Neural cell (in vitro differentiated cells): ENCODE measurements around the gene ASB10. TPM values are rescaled to one million over a fixed set of nuclear protein-coding genes. Genes with fewer than 3 reads are reported as not detected.

Experiments
- H2AFZ ChIP-seq: fragments of 200-600, 300-800 bp; sonication (generic), shearing (Covaris generic); 2 replicates; pipeline ENCODE4 v1.6.0; 2014; ENCODE audit warnings: low read depth, mild to moderate bottlenecking, antibody characterized with exemption, low read length, moderate library complexity
- H3F3A ChIP-seq: fragments of 200-600 bp; shearing (Covaris generic); 2 replicates; pipeline ENCODE4 v1.6.1; 2016; ENCODE audit warnings: mild to moderate bottlenecking, moderate library complexity, mixed read lengths, antibody characterized with exemption, low read length; ENCODE audit not compliant: insufficient read depth, poor library complexity, severe bottlenecking
- H3K27ac ChIP-seq: fragments of 200-600, 300-800 bp; sonication (generic), shearing (Covaris generic); 2 replicates; pipeline ENCODE4 v1.5.1; 2014; ENCODE audit warnings: mild to moderate bottlenecking, low read length, moderate library complexity
- H3K27me3 ChIP-seq: fragments of 300-800, 200-600 bp; sonication (generic), shearing (Covaris generic); 2 replicates; pipeline ENCODE4 v1.6.0; 2014; ENCODE audit warnings: mild to moderate bottlenecking, low read depth, low read length, moderate library complexity; ENCODE audit not compliant: insufficient read depth
- H3K36me3 ChIP-seq: fragments of 300-800, 200-600 bp; sonication (generic), shearing (Covaris generic); 2 replicates; pipeline ENCODE4 v1.5.1; 2014; ENCODE audit warnings: mild to moderate bottlenecking, antibody characterized with exemption, low read length, moderate library complexity; ENCODE audit not compliant: insufficient read depth
- H3K4me2 ChIP-seq: fragments of 300-800, 200-600 bp; sonication (generic), shearing (Covaris generic); 2 replicates; pipeline ENCODE4 v1.6.0; 2014; ENCODE audit warnings: mild to moderate bottlenecking, low read length
- H3K4me3 ChIP-seq: fragments of 300-800, 200-600 bp; sonication (generic), shearing (Covaris generic); 2 replicates; pipeline ENCODE4 v1.5.1; 2014; ENCODE audit warnings: mild to moderate bottlenecking, low read length, moderate library complexity
- H3K79me2 ChIP-seq: fragments of 200-600 bp; shearing (Covaris generic); replicated peaks from 2 replicates; pipeline ENCODE4 v1.6.0; 2014; ENCODE audit warnings: mild to moderate bottlenecking, low read length, moderate library complexity; ENCODE audit not compliant: insufficient read depth
- H3K9ac ChIP-seq: fragments of 300-800, 200-600 bp; sonication (generic), shearing (Covaris generic); 2 replicates; pipeline ENCODE4 v1.6.1; 2016; ENCODE audit warnings: mild to moderate bottlenecking, low read length, mixed read lengths
- H3K9me2 ChIP-seq: fragments of 200-600 bp; shearing (Covaris generic); 2 replicates; pipeline ENCODE4 v1.6.1; 2016; ENCODE audit warnings: mild to moderate bottlenecking, low read length, mixed read lengths; ENCODE audit not compliant: insufficient read depth
- H3K9me3 ChIP-seq: fragments of 200-600, 300-800 bp; sonication (generic), shearing (Covaris generic); 2 replicates; pipeline ENCODE4 v1.6.1; 2016; ENCODE audit warnings: mild to moderate bottlenecking, mixed run types, low read length, moderate library complexity, mixed read lengths
- H4K20me1 ChIP-seq: fragments of 200-600 bp; shearing (Covaris generic); 2 replicates; pipeline ENCODE4 v1.6.1; 2016; ENCODE audit warnings: mild to moderate bottlenecking, mixed run types; ENCODE audit not compliant: insufficient read depth
- EP300 ChIP-seq: fragments of 450-650 bp; conservative IDR thresholded peaks from 2 replicates; pipeline ENCODE4 v1.6.1; 2014; ENCODE audit warnings: antibody characterized with exemption, mild to moderate bottlenecking, moderate library complexity; ENCODE audit not compliant: poor library complexity, severe bottlenecking
- EZH2 ChIP-seq: fragments of 200-600, 300-800 bp; shearing (Covaris generic), sonication (generic); IDR thresholded peaks from 2 replicates; pipeline ENCODE4 v1.6.1; 2014; ENCODE audit warnings: antibody characterized with exemption, low read length, borderline replicate concordance, mild to moderate bottlenecking; ENCODE audit not compliant: insufficient read depth, poor library complexity, severe bottlenecking
- MXI1 ChIP-seq: fragments of 450-650 bp; conservative IDR thresholded peaks from 2 replicates; pipeline ENCODE4 v1.6.1; 2014; ENCODE audit warnings: antibody characterized with exemption, mild to moderate bottlenecking; ENCODE audit not compliant: poor library complexity, severe bottlenecking
- POLR2AphosphoS5 ChIP-seq: IDR thresholded peaks from 2 replicates; pipeline ENCODE4 v1.6.1; 2012
- RAD21 ChIP-seq: fragments of 450-650 bp; conservative IDR thresholded peaks from 2 replicates; pipeline ENCODE4 v1.6.1; 2014; ENCODE audit warnings: antibody characterized with exemption, mild to moderate bottlenecking, moderate library complexity
- SMC3 ChIP-seq: fragments of 450-650 bp; conservative IDR thresholded peaks from 2 replicates; pipeline ENCODE4 v1.6.1; 2014; ENCODE audit warnings: antibody characterized with exemption, mild to moderate bottlenecking, moderate library complexity; ENCODE audit not compliant: poor library complexity
- TAF1 ChIP-seq: IDR thresholded peaks from 2 replicates; pipeline ENCODE4 v1.6.1; 2012; ENCODE audit warnings: low read depth
- polyA plus RNA-seq: library from polyadenylated mRNA; depleted of rRNA; stranded (reverse); fragments of >200 nt; gene quantifications from 2 replicates; pipeline ENCODE4 v1.2.3, GENCODE V29; 2014
- TF ChIP-seq, protein P1 (sequence below): IDR thresholded peaks from 2 replicates; pipeline ENCODE4 v1.6.1; 2012; ENCODE audit warnings: borderline replicate concordance
- TF ChIP-seq, protein P2 (sequence below): fragments of 450-650 bp; IDR thresholded peaks from 2 replicates; pipeline ENCODE4 v1.5.1; 2014; ENCODE audit warnings: antibody characterized with exemption, mild to moderate bottlenecking, moderate library complexity; ENCODE audit not compliant: poor library complexity, severe bottlenecking

Gene ASB10
- polyA plus RNA-seq, 1 donor from 2014 or later = not detected

GRCh38 chr7:151226560-151226874 is 39.5 kb upstream of the ASB10 start:
- peak overlapping the region; percentile 40 for H3K27ac ChIP-seq

DNA sequence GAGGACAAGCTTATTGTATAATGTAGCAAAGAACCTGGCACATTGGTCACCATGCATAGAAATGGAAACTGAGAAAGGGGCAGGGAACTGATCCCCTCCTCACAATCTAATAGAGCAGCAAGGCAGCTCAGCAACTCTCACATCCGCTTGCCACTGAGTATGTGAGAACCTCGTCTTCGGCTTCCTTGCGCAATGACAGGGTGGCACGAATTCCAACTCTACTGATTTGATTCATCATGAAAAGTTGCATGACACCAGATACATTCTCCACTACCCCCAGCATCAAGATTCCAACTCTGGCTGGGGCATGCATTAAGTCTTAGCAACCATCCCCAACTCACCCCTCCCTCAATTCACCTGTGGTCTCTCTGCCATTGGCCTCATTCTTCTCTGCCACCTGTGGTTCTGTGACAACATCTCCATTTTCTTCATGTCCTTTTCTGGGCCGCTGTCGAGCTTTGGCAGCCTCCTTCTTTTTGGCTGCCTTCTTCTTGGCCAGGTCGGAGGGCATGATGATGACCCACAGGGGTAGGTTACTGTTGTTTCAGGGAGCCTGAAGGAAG is 39.0 kb upstream of the ASB10 start:
- peaks cover 16% of the 10 kb centered on the region for H3K79me2 ChIP-seq
- H3K9ac ChIP-seq = peak overlapping the region; percentile 69
- no peaks in the 10 kb centered on the region for H3K9me2 ChIP-seq
- H2AFZ ChIP-seq = no peak overlapping the region
- H3K4me3 ChIP-seq = peak overlapping the region; percentile 96
- peak overlapping the region; percentile 94 for H3K4me2 ChIP-seq
- H4K20me1 ChIP-seq = no peaks in the 10 kb centered on the region
- H3K36me3 ChIP-seq = no peaks in the 10 kb centered on the region
- TF ChIP-seq, protein P1, sequence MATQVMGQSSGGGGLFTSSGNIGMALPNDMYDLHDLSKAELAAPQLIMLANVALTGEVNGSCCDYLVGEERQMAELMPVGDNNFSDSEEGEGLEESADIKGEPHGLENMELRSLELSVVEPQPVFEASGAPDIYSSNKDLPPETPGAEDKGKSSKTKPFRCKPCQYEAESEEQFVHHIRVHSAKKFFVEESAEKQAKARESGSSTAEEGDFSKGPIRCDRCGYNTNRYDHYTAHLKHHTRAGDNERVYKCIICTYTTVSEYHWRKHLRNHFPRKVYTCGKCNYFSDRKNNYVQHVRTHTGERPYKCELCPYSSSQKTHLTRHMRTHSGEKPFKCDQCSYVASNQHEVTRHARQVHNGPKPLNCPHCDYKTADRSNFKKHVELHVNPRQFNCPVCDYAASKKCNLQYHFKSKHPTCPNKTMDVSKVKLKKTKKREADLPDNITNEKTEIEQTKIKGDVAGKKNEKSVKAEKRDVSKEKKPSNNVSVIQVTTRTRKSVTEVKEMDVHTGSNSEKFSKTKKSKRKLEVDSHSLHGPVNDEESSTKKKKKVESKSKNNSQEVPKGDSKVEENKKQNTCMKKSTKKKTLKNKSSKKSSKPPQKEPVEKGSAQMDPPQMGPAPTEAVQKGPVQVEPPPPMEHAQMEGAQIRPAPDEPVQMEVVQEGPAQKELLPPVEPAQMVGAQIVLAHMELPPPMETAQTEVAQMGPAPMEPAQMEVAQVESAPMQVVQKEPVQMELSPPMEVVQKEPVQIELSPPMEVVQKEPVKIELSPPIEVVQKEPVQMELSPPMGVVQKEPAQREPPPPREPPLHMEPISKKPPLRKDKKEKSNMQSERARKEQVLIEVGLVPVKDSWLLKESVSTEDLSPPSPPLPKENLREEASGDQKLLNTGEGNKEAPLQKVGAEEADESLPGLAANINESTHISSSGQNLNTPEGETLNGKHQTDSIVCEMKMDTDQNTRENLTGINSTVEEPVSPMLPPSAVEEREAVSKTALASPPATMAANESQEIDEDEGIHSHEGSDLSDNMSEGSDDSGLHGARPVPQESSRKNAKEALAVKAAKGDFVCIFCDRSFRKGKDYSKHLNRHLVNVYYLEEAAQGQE = no peak
- TF ChIP-seq EP300 (no peak), SMC3 (no peak), RAD21 (no peak), MXI1 (no peak), TAF1 (no peak), EZH2 (no peak), POLR2AphosphoS5 (no peak)
- TF ChIP-seq, protein P2, sequence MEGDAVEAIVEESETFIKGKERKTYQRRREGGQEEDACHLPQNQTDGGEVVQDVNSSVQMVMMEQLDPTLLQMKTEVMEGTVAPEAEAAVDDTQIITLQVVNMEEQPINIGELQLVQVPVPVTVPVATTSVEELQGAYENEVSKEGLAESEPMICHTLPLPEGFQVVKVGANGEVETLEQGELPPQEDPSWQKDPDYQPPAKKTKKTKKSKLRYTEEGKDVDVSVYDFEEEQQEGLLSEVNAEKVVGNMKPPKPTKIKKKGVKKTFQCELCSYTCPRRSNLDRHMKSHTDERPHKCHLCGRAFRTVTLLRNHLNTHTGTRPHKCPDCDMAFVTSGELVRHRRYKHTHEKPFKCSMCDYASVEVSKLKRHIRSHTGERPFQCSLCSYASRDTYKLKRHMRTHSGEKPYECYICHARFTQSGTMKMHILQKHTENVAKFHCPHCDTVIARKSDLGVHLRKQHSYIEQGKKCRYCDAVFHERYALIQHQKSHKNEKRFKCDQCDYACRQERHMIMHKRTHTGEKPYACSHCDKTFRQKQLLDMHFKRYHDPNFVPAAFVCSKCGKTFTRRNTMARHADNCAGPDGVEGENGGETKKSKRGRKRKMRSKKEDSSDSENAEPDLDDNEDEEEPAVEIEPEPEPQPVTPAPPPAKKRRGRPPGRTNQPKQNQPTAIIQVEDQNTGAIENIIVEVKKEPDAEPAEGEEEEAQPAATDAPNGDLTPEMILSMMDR = no peak
- peaks cover 3% of the 10 kb centered on the region for H3F3A ChIP-seq
- no peaks in the 10 kb centered on the region for H3K27me3 ChIP-seq
- H3K9me3 ChIP-seq = no peaks in the 10 kb centered on the region
- no peak overlapping the region for H3K27ac ChIP-seq

More at GRCh38 chr7:151226560-151226874, 39.5 kb upstream of the ASB10 start:
- Histone ChIP-seq H3K27me3 (no peaks in the 10 kb centered on the region), H3F3A (peaks cover 3% of the 10 kb centered on the region), H3K4me2 (peak overlapping the region; percentile 94), H3K9me2 (no peaks in the 10 kb centered on the region), H3K9ac (peak overlapping the region; percentile 69), H3K9me3 (no peaks in the 10 kb centered on the region), H2AFZ (peak overlapping the region; percentile 71), H3K4me3 (peak overlapping the region; percentile 96), H4K20me1 (no peaks in the 10 kb centered on the region), H3K36me3 (no peaks in the 10 kb centered on the region), H3K79me2 (peaks cover 16% of the 10 kb centered on the region)
- TF ChIP-seq, protein P1 = no peak
- TF ChIP-seq SMC3 (no peak), MXI1 (no peak)
